GM19324 (cell line): ENCODE results near the gene PTGFRN.

Source experiments
- ATAC-seq: cut with Tn5 transposase; IDR thresholded peaks from one replicate; pipeline ENCODE4 v1.9.1; 2021; ENCODE audit warnings: mild to moderate bottlenecking, moderate library complexity; ENCODE audit not compliant: unreplicated experiment, low FRiP score

The PTGFRN gene

GRCh38 chr1:116886291-116886878 lies 23.3 kb upstream of the PTGFRN start:
- ATAC-seq = no peak

DNA sequence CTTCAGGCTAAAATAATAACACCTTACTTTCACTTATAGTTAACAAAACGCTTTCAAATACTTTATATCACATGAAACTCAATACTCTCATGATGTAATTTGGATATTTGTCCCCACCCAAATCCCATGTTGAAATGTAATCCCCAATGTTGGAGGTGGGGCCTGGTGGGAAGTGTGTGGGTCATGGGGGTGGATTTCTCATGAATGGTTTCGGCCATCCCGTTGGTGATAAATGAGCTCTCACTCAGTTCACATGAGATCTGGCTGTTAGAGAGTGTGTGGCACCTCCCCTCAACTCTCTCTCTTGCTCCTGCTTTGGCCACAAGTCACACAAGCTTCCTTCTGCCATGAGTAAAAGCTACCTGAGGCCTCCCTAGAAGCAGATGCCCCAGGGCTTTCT lies 22.5 kb upstream of the PTGFRN start:
- no peak for ATAC-seq

DNA sequence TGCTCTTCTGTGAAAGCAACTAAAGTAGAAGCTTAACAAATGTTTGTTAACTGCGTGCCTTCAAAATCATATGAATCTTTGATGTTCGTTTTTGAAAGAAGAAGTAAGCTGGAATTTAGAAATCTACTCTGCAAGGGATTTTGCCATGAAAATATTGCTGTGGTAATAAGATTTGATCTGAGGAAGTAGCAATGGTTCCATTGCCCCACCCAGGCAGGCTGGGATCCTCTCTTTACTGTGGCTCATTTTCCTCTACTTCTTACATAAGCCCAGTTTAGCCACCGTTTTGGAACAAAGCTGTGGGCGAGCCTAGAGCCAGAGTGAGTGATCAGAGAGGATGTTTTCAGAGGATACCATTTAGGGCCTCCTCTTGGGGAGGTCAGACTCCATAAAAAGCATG lies 20.3 kb upstream of the PTGFRN start:
- ATAC-seq = no peak

GRCh38 chr1:116891396-116892079 lies 18.2 kb upstream of the PTGFRN start:
- no peak for ATAC-seq

DNA sequence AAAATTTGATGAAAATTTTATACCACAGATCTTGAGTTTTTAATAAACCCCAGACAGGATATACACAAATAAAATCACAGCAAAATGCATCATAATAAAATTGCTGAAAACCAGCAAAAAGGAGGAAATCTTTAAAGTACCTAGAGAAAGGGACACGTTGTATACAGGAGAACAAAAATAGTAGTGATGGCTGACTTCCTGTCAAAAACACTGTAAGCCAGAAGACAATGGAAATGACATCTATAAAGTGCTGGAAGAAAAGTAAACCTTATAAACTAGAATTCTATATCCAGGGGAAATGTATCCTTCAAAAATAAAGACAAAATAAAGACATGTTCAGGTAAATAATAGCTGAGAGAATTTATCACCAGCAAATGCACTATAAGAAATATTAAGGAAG lies 14.6 kb upstream of the PTGFRN start:
- no peak for ATAC-seq

DNA sequence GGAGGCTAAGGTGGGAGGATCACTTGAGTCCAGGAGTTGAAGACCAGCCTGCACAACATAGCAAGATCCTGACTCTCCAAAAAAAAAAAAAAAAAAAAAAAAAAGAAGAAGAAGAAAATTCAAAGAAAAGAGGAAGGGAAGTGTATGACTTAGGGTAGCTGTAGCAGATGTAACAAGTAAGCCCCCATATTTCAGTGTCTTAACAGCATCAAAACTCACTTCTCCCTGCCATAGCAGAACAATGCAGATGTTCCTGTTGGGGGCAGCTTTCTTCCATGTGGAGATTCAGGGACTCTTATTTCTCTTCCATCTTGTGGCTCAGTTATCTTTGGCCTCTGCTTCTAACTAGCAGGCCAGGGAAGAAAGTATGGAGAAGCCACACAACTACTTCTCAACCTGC lies 10.2 kb upstream of the PTGFRN start:
- no peak for ATAC-seq

GRCh38 chr1:116900471-116901365 lies 9.0 kb upstream of the PTGFRN start:
- no peak for ATAC-seq

DNA sequence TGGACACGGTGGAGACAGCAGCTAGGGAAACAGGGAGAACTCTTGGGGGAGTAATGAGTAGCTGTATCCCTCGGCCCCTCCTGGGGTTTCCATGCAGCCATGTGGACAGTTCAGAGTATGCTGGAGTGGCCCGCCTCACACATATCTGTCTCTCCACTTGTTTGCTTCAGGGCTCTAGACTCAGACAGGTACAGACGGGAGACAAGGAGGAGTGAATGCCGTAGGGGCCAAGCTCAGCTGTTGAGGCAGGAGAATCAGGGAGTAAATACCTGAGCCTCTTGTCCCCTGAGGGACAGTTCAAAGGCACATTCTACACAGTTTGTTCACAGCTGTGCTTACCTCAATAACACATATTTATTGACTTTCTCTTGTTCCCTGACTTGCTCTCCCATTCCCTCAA lies 7.7 kb upstream of the PTGFRN start:
- ATAC-seq = no peak

DNA sequence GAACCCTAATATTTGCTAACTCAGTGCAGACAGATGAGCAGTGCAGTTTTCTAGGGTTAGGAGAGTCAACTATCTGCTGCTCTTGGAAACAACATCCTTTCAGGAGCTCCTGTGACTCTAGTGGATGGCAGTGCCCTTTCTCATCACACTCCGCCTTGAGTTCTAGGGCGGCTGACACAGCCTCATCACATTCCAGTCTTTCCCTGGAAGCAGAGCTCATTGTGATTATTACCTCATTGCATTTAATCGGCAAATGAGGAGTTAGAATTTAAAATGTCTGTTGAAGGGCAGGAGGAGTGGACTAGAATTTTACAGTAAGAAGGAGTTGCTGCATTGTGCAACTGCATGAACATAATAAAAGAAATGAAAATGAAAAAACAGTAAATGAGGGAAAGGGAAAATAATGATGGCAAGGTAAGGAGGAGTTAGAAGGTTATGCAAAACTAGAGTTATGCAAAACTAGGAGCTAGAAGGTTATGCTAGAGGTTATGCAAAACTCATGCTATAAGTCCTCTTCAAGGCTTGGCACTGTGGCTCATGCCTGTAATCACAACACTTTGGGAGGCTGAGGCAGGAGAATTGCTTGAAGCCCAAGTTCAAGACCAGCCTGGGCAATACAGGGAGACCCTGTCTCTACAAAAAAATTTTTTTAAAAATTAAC lies 6.9 kb upstream of the PTGFRN start:
- ATAC-seq = no peak

DNA sequence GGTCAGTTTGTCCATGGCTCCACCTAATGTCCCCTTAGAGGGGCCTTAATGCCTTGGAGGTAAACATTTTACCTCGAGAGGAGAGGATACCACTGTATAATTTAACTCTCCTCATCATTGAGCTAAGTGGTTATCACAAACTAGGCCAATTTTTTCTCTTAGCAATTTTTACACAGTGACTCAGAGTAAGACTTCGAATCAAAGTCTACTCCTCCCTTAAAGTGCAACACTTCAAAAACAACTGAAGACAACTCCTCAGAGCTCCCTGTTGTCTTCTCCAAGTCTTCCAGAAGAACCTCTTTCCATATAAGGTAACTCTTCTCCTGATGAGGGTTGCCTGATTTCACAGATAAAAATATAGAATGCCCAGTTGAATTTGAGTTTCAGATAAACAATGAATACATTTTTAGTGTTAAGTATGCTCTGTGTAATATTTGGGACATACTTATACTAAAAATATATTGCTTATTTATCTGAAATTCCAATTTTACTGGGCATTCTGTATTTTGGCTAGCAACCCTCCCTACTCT lies 4.9 kb upstream of the PTGFRN start:
- ATAC-seq = no peak

DNA sequence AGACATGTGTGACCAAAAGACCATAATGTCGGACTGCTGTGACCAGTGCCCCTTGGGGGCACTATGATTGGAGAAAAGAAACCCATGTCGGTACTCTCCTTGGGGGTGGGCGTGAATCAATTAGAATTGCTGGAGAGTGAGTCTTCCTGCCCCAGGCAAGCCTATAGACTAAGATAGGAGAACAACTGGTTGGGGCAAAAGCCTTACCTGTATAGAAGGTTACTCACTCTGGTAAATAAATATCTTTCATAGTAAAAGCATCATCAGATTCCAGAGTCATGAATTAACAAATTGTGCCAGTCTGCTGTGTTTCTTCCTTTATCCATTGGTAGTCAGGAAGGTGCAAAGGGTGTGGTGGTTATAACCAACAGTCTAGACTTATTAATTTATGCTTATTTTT lies 2.9 kb upstream of the PTGFRN start:
- no peak for ATAC-seq

DNA sequence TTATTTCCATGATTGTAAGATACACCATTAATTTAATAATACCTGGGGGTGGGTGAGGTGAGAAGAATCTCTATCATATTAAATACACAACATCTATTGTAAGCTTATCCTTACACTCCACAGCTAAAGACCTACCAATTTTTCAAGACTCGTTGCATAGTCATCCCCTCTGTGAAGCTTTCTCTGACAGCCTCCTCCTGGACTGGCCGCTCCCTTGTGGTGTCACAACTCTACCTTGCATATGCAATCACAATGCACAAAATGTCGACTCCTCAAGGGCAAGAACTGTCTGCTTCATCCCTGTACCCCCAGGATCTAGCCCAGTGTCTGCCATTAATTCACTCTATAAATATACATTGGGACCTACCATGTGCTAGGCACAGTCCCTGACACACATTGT lies 2.4 kb upstream of the PTGFRN start:
- no peak for ATAC-seq

DNA sequence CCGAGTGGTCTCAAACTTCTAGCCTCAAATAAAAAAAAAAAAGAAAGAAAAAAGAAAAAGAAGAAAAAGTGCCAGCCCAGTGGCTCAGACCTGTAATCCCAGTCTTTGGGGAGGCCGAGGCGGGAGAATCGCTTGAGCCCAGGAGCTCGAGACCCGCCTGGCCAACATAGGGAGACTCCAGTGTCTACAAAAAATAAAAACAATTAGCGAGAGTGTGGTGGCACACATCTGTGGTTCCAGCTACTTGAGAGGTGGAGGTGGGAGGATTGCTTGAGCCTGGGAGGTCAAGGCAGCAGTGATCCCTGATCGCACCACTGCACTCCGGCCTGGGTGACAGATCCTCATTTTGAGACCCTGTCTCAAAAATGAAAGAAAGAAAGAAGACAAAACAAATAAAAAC lies 1.4 kb upstream of the PTGFRN start:
- ATAC-seq = no peak

GRCh38 chr1:116908820-116909511 lies 750 bp upstream of the PTGFRN start:
- ATAC-seq = no peak

- ATAC-seq = no peak
Measured at GRCh38 chr1:116910379-116911187, 867 bp downstream of the PTGFRN start.

DNA sequence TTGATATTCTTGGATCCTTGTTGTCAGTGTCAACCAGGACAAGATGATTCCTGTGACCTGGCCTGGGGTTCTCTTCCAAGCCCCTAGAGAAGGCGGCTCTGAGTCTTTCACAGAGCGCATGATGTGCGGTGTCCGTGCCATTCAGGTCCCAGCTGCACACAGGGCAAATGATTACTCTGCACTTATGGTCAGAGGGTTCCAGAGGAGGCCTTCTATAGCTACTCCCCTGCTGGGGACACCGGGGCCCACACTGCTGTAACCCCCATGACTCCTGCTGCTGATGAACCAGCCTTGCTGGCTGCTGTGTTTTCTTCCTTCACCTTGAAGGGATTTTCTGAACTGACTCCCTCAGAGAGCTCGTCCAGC lies 1.5 kb downstream of the PTGFRN start:
- no peak for ATAC-seq

- no peak for ATAC-seq
Measured at GRCh38 chr1:116911779-116912469, 2.2 kb downstream of the PTGFRN start.

- ATAC-seq = no peak
Measured at GRCh38 chr1:116912846-116913245, 3.1 kb downstream of the PTGFRN start.

GRCh38 chr1:116913941-116914340 lies 4.2 kb downstream of the PTGFRN start:
- ATAC-seq = no peak
